PFSK-1 (cell line): ENCODE results near the gene SHOX.

ENCODE experiments used
- FOXP2 ChIP-seq: optimal IDR thresholded peaks from 2 replicates; pipeline ENCODE3; 2011; ENCODE audit warnings: borderline replicate concordance, control low read depth, inconsistent platforms; ENCODE audit not compliant: insufficient read depth; ENCODE audit errors: extremely low read length, extremely low read depth
- POLR2AphosphoS5 ChIP-seq: IDR thresholded peaks from 2 replicates; pipeline ENCODE4 v1.6.1; 2012; ENCODE audit warnings: low read depth, mild to moderate bottlenecking, control low read depth, low read length, moderate library complexity
- SIN3A ChIP-seq: IDR thresholded peaks from 2 replicates; pipeline ENCODE4 v1.6.1; 2012; ENCODE audit warnings: mild to moderate bottlenecking, low read length, moderate library complexity, borderline replicate concordance; ENCODE audit not compliant: insufficient read depth
- TAF1 ChIP-seq: IDR thresholded peaks from 2 replicates; pipeline ENCODE4 v1.6.1; 2012; ENCODE audit warnings: low read length, control low read depth, borderline replicate concordance; ENCODE audit not compliant: insufficient read depth
- TF ChIP-seq, protein P1 (sequence below), 2 experiments: IDR thresholded peaks; 2 replicates each; pipeline versions ENCODE4 v1.6.1 to v1.8.0; 2011 to 2012; ENCODE audit warnings: low read depth in 2 of 2, low read length in 2 of 2, control low read depth in 1 of 2, inconsistent platforms in 1 of 2, mild to moderate bottlenecking in 1 of 2, moderate library complexity in 1 of 2; ENCODE audit not compliant: insufficient read depth in 1 of 2

Gene SHOX

DNA sequence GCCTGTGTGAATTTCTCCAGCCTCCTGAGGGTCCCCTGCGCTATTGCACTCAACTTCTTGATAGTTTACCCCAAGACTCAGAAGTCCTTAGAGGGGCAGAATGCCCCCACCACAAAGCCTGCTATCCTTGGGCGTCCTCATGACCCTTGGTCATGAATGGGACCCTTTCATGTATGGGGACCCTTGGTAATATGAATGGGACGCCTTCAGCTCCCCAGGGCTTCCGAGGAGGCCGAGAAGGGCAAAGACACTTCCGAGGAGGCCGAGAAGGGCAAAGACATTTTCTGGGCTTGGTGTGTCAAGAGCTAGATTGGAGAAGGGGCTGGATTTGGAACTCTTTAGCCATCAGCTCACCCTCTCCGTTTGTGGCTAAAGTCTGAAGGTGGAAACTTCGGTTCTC lies 8.6 kb downstream of the SHOX start:
- TF ChIP-seq, protein P1, sequence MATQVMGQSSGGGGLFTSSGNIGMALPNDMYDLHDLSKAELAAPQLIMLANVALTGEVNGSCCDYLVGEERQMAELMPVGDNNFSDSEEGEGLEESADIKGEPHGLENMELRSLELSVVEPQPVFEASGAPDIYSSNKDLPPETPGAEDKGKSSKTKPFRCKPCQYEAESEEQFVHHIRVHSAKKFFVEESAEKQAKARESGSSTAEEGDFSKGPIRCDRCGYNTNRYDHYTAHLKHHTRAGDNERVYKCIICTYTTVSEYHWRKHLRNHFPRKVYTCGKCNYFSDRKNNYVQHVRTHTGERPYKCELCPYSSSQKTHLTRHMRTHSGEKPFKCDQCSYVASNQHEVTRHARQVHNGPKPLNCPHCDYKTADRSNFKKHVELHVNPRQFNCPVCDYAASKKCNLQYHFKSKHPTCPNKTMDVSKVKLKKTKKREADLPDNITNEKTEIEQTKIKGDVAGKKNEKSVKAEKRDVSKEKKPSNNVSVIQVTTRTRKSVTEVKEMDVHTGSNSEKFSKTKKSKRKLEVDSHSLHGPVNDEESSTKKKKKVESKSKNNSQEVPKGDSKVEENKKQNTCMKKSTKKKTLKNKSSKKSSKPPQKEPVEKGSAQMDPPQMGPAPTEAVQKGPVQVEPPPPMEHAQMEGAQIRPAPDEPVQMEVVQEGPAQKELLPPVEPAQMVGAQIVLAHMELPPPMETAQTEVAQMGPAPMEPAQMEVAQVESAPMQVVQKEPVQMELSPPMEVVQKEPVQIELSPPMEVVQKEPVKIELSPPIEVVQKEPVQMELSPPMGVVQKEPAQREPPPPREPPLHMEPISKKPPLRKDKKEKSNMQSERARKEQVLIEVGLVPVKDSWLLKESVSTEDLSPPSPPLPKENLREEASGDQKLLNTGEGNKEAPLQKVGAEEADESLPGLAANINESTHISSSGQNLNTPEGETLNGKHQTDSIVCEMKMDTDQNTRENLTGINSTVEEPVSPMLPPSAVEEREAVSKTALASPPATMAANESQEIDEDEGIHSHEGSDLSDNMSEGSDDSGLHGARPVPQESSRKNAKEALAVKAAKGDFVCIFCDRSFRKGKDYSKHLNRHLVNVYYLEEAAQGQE (IDR thresholded peaks at IDR 0.05; ENCODE audit: insufficient read depth in 1 of 2, low read depth in 2 of 2, low read length in 2 of 2) = no peak
- TF ChIP-seq POLR2AphosphoS5 (no peak), FOXP2 (no peak), TAF1 (no peak), SIN3A (no peak)

DNA sequence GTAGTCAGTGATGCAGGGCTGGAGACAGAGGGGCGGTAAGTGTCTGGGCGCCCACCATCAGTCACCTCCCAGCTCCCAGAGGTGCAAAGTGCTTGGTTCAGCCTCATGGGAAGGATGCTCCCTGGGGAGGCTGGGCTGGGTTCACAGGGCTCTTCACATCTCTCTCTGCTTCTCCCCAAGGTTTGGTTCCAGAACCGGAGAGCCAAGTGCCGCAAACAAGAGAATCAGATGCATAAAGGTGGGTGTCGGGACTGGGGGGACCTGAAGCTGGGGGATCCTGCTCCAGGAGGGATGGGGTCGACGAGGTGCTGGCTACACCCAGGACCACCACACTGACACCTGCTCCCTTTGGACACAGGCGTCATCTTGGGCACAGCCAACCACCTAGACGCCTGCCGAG lies 10.1 kb downstream of the SHOX start:
- TF ChIP-seq, protein P1 (IDR thresholded peaks at IDR 0.05; ENCODE audit: insufficient read depth in 1 of 2, low read depth in 2 of 2, low read length in 2 of 2) = no peak

DNA sequence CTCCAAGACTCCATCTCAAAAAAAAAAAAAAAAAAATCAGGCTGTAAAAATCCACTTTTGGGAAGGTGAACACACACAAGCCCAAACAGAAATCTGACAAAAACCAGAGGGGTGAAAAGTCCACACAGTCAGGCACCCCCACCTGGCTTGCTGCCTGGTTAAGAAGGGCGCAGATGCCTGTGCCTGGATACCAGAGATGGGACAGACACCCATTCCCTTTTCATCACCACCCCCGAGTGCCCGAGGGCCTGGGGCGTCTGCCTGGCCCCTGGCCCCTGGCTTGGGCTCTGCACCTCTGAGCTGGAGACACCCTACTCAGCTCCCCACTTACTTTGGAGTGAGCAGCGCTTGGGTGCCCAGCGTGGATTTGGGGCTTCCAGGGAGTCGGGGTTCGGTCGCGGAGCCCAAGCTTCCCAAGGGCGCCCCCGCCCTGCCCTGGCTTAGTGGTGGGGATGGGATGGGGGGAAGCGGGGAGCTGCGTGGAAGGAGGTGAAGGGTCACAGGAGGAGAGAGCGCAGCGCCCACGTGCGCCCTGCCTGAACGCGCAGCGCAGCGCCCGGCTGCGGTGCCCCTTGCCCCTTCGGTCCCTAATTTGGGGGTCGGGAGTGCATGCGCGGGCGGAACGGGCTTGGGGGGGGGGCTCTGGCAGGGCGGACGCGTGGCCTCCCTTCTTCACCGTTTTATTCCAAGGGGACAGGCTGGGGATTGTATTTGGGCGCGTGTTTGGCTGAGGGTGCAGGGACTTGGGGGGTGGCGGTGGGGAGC lies 11.3 kb downstream of the SHOX start:
- TF ChIP-seq SIN3A (no peak), POLR2AphosphoS5 (no peak), TAF1 (no peak), FOXP2 (no peak)
- TF ChIP-seq, protein P1 (IDR thresholded peaks at IDR 0.05; ENCODE audit: insufficient read depth in 1 of 2, low read depth in 2 of 2, low read length in 2 of 2) = no peak

DNA sequence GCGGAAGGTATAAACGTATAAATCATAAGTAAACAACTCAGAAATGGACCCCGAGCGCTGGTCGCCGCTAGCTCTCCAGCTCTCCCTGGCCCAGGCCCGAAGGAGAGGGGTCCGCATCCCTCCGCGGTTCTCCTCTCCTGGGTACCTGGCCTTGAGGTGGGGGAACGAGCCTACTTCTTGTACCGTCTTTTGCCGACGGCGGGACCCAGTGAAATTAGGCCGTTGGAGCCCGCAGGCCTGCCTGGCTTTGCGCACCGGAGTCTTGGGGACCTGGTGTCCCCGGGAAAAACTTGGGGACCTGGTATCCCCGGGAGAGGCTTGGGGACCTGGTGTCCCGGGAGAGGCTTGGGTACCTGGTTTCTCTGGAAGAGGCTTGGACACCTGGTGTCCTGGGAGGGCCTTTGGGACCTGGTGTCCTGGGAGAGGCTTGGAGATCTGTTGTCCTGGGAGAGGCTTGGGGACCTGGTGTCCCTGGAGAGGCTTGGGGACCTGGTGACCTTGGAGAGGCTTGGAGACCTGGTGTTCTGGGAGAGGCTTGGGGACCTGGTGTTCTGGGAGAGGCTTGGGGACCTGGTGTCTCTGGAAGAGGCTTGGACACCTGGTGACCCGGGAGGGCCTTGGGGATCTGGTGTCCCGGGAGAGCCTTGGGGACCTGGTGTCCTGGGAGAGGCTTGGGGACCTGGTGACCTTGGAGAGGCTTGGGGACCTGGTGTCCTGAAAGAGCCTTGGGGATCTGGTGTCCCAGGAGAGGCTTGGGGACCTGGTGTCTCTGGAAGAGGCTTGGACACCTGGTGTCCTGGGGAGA lies 12.0 kb downstream of the SHOX start:
- TF ChIP-seq TAF1 (no peak), POLR2AphosphoS5 (no peak), SIN3A (no peak), FOXP2 (no peak)
- TF ChIP-seq, protein P1 (IDR thresholded peaks at IDR 0.05; ENCODE audit: insufficient read depth in 1 of 2, low read depth in 2 of 2, low read length in 2 of 2) = no peak
